HUES6 (cell line): ENCODE results near the gene SCYGR4.
"Not testable (repeated sequence)": the region's sequence is repeated elsewhere in the genome, so short reads cannot be mapped to it uniquely, and the experiment has no call there.

Source experiments
- H3K27ac ChIP-seq: 2 replicates; pipeline ENCODE4 v1.7.0; 2013; ENCODE audit warnings: low read depth, mild to moderate bottlenecking, low read length, inconsistent platforms
- H3K27me3 ChIP-seq: 2 replicates; pipeline ENCODE4 v1.6.1; 2013; ENCODE audit warnings: low read length; ENCODE audit not compliant: control insufficient read depth, insufficient read depth
- H3K36me3 ChIP-seq: 2 replicates; pipeline ENCODE4 v1.6.1; 2013; ENCODE audit warnings: low read length; ENCODE audit not compliant: control insufficient read depth, insufficient read depth
- H3K4me1 ChIP-seq: 2 replicates; pipeline ENCODE4 v1.6.1; 2013; ENCODE audit warnings: low read length; ENCODE audit not compliant: control insufficient read depth, insufficient read depth
- H3K4me3 ChIP-seq: 2 replicates; pipeline ENCODE4 v1.5.1; 2013; ENCODE audit warnings: low read depth, low read length
- H3K9ac ChIP-seq: one replicate; pipeline ENCODE4 v1.6.1; 2013; ENCODE audit warnings: mild to moderate bottlenecking, low read length
- H3K9me3 ChIP-seq: 2 replicates; pipeline ENCODE4 v1.6.1; 2013; ENCODE audit warnings: low read depth, low read length; ENCODE audit not compliant: control insufficient read depth, insufficient read depth

The SCYGR4 gene

GRCh38 chr2:227597036-227597435 is 20.3 kb upstream of the SCYGR4 start:
- Histone ChIP-seq H3K27ac (no peak overlapping the region), H3K36me3 (no peaks in the 10 kb centered on the region), H3K4me1 (peaks cover 11% of the 10 kb centered on the region), H3K9ac (no peak overlapping the region), H3K9me3 (no peaks in the 10 kb centered on the region), H3K4me3 (no peak overlapping the region), H3K27me3 (no peaks in the 10 kb centered on the region)

DNA sequence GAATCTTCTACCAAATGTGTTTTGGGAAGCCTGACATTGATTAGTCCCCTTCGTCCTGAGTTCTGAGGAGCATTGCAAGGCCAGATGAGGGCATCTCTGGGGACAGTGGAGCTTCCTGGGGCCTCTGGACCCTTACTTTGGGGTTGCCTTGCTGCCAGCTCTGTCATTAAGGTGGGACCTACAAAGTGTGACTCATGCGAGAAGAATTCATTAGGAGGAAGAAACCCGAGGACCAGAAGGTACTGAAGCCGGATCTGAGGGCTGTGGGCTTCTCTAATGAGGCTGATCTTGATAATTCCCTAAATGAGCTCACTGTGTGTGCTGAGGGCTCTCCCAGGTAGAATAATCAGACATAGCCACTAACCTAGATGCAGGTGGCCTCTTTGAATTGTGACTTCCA is 19.3 kb upstream of the SCYGR4 start:
- Histone ChIP-seq H3K27me3 (no peaks in the 10 kb centered on the region), H3K9me3 (no peaks in the 10 kb centered on the region), H3K4me1 (peaks cover 11% of the 10 kb centered on the region), H3K27ac (no peak overlapping the region), H3K36me3 (no peaks in the 10 kb centered on the region), H3K4me3 (no peak overlapping the region), H3K9ac (no peak overlapping the region)

- not testable (repeated sequence) for H3K4me3 ChIP-seq, H3K9ac ChIP-seq, H3K9me3 ChIP-seq, H3K27ac ChIP-seq, H3K27me3 ChIP-seq, H3K36me3 ChIP-seq
- peaks cover 11% of the 10 kb centered on the region for H3K4me1 ChIP-seq
These were observed 18.3 kb upstream of the SCYGR4 start, which contains the start of gene SCYGR2 for GRCh38 chr2:227598835-227599503. TSS of gene SCYGR2 (plus strand) at chr2:227598893. CDS start at chr2:227598893, 0 bp downstream.

- no peak overlapping the region for H3K27ac ChIP-seq
- no peaks in the 10 kb centered on the region for H3K36me3 ChIP-seq
- H3K4me3 ChIP-seq, result no peak overlapping the region
- peaks cover 11% of the 10 kb centered on the region for H3K4me1 ChIP-seq
- no peaks in the 10 kb centered on the region for H3K27me3 ChIP-seq
- H3K9me3 ChIP-seq, result no peaks in the 10 kb centered on the region
- H3K9ac ChIP-seq, result no peak overlapping the region
These were observed 14.9 kb upstream of the SCYGR4 start for GRCh38 chr2:227602358-227602757.

DNA sequence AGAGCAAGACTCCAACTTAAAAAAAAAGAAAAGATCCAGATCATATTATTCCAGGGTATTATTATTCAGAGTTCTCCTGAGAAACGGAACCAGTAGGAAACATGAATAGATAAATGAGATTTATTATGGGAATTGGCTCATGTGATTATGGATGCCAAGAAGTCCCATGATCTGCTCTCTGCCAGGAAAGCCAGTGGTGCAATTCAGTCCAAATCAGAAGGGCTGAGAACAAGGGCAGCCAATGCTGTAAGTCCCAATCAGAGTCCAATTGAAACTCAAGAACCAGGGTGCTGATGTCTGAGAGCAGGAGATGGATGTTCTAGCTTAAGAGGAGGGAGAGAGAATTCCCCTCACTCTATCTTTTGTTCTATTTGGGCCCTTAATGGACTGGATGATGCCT is 10.8 kb upstream of the SCYGR4 start:
- Histone ChIP-seq H3K27me3 (no peaks in the 10 kb centered on the region; the same call in 1 of the 2 replicates), H3K9me3 (no peaks in the 10 kb centered on the region), H3K36me3 (no peaks in the 10 kb centered on the region), H3K4me1 (no peaks in the 10 kb centered on the region), H3K4me3 (no peak overlapping the region), H3K9ac (no peak overlapping the region), H3K27ac (no peak overlapping the region)

GRCh38 chr2:227607941-227608340 is 9.4 kb upstream of the SCYGR4 start:
- no peak overlapping the region for H3K27ac ChIP-seq
- H3K36me3 ChIP-seq, result no peaks in the 10 kb centered on the region
- no peaks in the 10 kb centered on the region; the same call in 1 of the 2 replicates for H3K27me3 ChIP-seq
- no peak overlapping the region for H3K4me3 ChIP-seq
- H3K4me1 ChIP-seq, result no peaks in the 10 kb centered on the region; the same call in 1 of the 2 replicates
- no peaks in the 10 kb centered on the region for H3K9me3 ChIP-seq
- no peak overlapping the region for H3K9ac ChIP-seq

DNA sequence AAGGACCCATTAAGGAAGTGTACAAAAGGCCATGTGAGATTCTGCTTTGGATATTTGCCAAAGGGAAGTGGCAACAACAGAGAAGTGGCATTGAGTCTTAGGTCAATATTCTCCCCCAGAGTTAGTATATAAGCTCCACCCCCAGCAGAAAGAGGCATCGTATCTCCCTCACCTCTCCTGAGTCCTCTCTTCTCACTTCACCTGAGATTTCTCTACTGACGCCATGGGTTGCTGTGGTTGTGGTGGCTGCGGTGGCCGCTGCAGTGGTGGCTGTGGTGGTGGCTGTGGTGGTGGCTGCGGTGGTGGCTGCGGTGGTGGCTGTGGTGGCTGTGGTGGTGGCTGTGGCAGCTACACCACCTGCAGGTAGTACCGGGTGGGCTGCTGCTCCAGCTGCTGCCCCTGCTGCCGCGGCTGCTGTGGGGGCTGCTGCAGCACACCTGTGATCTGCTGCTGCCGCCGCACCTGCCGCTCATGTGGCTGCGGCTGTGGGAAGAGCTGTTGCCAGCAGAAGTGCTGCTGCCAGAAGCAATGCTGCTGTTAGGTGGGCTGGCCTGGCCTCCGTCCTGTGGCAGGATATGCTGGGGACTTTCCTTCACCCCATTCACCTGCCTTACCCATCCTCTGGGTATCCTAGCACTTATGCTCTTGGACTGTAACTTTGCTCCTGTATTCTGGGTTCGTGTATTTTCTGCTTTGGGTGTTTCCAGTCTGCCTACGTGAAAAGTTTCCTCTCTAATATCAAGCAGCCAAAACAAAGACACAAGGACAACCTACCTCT is 8.5 kb upstream of the SCYGR4 start:
- Histone ChIP-seq H3K36me3 (no peaks in the 10 kb centered on the region), H3K4me3 (no peak overlapping the region), H3K27ac (no peak overlapping the region), H3K9ac (no peak overlapping the region), H3K4me1 (peaks cover 3% of the 10 kb centered on the region; the same call in 1 of the 2 replicates), H3K9me3 (no peaks in the 10 kb centered on the region), H3K27me3 (peaks cover 4% of the 10 kb centered on the region; the same call in 1 of the 2 replicates)

DNA sequence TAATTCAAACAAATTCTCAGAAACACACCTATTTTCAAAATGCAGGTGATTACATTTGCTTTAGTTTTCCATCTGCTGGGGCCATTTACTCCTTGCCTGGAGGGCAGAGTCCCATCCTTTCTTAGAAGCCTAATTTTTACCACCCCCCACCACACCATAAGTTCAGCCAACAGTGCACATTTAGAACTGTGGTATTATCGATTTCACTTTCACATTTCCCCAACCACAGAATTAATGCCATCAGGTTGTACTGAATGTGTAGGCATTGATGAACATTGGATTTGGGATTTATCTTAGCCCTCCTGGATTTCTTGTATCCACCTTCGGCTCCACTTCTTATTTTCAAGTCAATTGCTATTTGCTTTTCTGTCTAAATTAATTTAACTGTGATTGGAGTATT is 7.2 kb upstream of the SCYGR4 start:
- peaks cover 3% of the 10 kb centered on the region; the same call in 1 of the 2 replicates for H3K4me1 ChIP-seq
- H3K27ac ChIP-seq, result no peak overlapping the region
- H3K27me3 ChIP-seq, result peaks cover 15% of the 10 kb centered on the region; the same call in 1 of the 2 replicates
- no peak overlapping the region for H3K4me3 ChIP-seq
- H3K9me3 ChIP-seq, result no peaks in the 10 kb centered on the region
- no peak overlapping the region for H3K9ac ChIP-seq
- no peaks in the 10 kb centered on the region for H3K36me3 ChIP-seq

DNA sequence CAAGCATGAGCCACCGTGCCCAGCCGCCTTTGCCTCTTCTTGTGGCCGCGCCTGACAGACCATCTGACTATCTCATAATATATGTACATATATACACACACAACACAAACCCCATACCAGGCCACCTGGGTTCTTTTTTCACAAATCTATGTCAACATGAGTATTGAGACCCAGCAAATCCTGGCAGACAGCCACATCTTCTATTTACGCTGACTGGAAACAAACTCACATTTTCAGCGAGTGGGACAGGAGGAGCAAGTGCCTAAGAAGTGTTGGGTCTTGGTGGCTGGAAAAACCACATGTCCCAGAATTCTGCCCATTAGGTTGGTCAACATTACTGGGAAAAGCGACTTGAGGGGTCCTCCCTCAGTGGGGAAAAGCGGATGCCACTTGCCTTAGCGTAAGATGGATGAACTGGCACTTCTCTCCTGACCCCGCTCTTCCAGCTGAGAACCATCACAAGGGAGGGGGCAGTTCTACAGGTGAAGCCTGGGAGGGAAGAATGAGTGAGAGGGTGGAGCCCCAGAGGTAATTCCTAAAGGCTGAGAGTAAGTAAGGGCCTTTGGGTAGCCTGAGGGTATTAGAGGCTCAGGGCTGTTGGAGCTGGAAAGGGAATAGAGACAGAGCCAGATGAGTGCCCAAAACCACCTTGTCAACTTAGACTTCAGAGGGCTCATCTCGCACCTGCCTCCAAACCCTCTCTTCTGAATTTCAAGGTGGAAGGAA is 4.6 kb upstream of the SCYGR4 start:
- no peak overlapping the region for H3K4me3 ChIP-seq
- H3K36me3 ChIP-seq, result no peaks in the 10 kb centered on the region
- H3K4me1 ChIP-seq, result peaks cover 18% of the 10 kb centered on the region
- peaks cover 22% of the 10 kb centered on the region; the same call in 1 of the 2 replicates for H3K27me3 ChIP-seq
- no peak overlapping the region for H3K9ac ChIP-seq
- H3K9me3 ChIP-seq, result no peaks in the 10 kb centered on the region
- H3K27ac ChIP-seq, result no peak overlapping the region

GRCh38 chr2:227613272-227613660 is 4.0 kb upstream of the SCYGR4 start:
- Histone ChIP-seq H3K4me3 (no peak overlapping the region), H3K4me1 (peaks cover 18% of the 10 kb centered on the region), H3K36me3 (no peaks in the 10 kb centered on the region), H3K9me3 (no peaks in the 10 kb centered on the region), H3K27me3 (peaks cover 22% of the 10 kb centered on the region; the same call in 1 of the 2 replicates), H3K27ac (no peak overlapping the region), H3K9ac (no peak overlapping the region)

- Histone ChIP-seq H3K9ac (no peak overlapping the region), H3K4me1 (peaks cover 18% of the 10 kb centered on the region), H3K9me3 (no peaks in the 10 kb centered on the region), H3K4me3 (no peak overlapping the region), H3K36me3 (no peaks in the 10 kb centered on the region), H3K27me3 (peaks cover 22% of the 10 kb centered on the region; the same call in 1 of the 2 replicates), H3K27ac (no peak overlapping the region)
These were observed 3.1 kb upstream of the SCYGR4 start for GRCh38 chr2:227614246-227614645.
